ENCODE data around the gene WWTR1.

The WWTR1 gene

DNA sequence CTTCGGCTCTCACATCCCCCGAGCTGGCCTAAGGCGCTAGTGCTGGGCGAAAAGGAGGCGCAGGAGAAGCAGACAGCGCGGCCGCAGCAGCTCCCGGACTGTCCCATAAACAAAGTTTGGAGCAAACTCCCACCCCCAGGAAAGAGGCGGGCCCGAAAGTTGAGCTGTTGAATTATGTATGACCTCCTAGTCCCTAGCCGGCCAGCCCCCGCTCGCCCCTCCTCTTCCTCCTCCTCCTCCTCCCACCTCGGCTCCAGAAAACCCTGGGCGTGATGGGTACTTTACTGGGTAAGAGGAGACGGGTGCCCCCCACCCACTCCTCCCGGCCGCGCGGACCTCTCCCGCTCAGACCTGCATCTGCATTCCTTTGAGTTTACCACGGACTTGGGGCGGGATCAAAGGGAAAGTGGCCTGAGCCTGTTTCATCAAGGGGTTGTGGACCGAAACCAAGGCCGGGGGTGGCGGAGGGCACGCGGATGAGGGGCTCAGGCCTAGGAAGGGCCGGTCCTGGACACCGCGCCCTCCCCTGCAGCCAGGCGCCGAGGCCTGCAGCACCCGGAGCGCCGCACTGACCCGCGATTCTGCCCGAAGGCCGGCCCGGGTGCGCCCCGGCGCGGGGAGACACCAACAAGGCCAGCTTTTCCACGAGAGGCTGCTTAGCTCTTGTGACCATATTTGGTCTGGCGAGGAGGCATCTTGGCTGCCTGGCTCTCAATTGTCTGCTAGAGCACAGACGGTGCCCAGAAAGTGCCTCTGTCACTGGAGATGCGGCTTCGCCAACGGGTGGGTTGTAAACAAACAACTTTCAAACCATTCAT lies at the start of gene WWTR1:
TSS of gene WWTR1 (minus strand) at position 100 of the 818 bp plus-strand sequence. CDS start 719 bp downstream, outside the sequence.
- DNase-seq (ENCODE audit: low spot score) = peak; percentile 27

DNA sequence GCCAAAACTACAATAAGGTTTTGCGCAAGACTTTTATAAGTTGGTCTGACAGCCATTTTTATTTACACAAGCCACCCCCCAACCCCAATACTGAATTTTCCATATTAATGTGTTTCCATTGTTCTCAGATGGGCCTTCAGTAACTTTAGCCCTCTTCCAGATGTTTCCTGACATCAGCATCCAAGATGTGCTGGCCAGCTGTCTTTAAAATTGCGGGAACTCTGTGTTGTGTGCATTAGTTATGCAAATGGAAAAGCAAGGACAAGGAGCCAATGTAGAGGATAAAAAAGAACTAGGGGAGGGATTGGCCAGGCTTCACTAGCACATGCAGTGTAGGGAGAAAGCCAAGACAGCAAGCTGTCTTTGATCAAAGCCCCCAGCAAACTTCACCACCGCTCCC lies 49.1 kb upstream of the WWTR1 start:
- no peak for DNase-seq (ENCODE audit: low spot score)

DNA sequence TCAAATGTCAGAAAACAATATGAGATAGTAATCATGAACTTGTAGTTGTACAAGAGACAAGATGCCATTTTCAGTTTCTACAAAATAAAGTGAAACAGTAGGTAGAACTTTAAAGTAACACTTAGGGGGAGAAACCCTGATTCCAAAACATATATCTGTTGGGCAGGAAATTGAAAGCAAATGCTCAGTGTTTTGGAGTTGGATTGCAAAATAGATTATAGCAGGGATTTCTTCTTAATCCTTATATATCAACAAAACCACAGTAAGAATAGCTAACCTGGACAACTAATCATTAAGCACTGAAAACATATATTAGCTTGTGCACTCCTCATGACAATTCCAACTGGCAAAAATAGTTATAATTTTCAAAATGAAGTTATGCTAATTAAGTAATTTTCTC lies 47.6 kb upstream of the WWTR1 start:
- DNase-seq (ENCODE audit: low spot score) = no peak

DNA sequence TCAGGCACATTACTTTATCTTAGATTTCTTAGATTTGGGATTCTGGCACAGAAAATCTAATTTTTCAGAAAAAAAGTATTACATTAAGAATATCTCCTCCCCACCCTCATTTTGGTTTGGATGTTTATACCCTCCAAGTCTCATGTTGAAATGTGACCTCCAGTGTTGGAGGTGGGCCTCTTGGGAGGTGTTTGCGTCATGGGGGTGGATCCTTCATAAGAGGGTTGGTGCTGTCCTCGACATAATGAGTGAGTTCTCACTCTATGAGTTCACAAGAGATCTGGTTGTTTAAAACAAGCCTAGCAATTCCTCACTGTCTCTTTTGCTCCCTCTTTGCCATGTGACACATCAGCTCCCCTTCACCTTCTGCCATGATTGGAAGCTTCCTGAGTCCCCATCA lies 45.6 kb upstream of the WWTR1 start:
- DNase-seq (ENCODE audit: low spot score) = no peak

DNA sequence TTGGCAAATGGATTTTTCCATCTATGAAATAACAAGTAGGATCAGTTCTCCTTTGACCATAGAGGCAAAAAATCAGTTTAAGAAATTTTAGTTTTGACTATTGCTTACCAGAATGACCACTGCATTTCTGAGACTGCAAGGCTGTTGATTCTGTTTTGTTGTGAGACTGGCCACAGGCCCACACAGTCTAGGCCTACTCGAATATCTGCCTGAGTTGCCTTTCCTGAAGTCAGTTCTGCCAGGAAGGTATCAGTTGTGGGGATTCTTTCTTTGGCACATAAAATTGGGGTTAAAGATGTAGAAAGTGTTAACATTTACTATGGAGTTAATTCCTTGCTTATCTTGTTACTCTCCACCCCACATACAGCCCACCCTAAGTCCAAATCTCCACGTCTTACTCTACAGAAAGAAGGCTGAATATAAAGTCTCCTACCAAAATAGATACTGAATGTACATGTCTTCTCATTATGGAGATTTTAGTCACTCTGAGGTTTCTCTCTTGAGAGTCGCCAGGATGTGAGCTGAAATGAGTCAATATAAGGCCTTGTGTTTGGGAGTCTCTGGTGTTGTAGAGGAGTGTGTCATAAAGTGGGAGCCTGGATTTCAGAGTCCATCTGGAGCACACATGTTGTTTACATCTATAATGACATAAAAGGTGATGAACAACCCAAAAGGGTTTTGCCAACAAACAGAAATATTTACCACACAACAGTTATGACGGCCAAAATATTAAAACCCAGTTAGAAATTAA lies 45.0 kb upstream of the WWTR1 start:
- DNase-seq (ENCODE audit: low spot score) = no peak

DNA sequence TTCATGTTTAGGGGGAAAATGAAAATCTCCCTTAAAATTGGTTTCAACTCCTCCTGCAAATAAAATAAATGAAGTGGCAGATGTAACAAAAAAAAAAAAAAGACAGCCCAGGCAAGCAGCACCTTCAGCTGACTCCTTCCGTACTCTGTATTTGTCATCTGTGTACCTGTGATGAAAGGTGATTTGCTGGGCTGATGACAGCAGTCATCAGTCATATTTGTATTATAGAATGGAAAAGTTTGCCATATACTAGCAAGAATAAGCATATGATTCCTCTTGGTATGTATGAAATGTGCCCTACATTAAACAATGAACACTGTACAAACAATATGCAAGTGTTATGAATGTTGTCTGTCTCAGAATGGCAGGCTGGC lies 44.1 kb upstream of the WWTR1 start:
- peak; percentile 21 for DNase-seq (ENCODE audit: low spot score)

DNA sequence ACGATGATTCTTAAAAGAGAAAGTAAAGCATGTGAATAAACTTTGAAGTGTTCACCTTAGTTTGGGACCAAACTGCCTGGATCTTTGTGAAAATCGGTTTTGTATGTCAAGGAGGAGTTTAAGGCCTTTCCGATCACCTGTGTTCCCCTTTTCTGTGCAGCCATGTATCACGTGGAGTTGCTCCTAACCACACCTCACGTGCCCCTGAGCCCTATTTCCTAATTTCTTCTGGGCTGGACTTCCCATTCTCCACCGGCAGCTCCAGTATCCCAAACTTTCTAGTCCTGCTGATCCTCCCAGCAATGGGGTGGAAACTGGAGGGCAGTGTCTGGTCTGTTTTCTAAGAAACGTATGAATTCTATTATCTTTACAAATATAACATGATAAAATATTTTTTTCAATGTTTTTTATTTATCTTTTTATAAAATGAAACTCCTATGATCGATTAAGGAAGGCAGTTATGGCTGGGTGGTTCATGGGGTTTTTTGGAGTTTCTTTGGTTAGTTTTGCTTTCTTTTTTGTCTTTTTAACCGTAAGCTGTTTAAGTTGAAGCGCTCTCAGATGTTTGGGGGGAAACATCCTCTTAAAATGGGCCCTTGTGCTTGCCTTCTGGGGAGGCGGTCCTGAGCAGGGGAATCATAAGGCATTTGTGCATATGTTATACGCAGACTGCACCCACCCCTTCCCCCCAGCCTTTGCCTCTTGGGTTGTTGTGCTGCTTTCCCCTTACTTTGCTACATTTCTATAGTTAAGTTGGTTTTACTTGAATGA lies 43.6 kb upstream of the WWTR1 start:
- DNase-seq (ENCODE audit: low spot score) = peak; percentile 11

DNA sequence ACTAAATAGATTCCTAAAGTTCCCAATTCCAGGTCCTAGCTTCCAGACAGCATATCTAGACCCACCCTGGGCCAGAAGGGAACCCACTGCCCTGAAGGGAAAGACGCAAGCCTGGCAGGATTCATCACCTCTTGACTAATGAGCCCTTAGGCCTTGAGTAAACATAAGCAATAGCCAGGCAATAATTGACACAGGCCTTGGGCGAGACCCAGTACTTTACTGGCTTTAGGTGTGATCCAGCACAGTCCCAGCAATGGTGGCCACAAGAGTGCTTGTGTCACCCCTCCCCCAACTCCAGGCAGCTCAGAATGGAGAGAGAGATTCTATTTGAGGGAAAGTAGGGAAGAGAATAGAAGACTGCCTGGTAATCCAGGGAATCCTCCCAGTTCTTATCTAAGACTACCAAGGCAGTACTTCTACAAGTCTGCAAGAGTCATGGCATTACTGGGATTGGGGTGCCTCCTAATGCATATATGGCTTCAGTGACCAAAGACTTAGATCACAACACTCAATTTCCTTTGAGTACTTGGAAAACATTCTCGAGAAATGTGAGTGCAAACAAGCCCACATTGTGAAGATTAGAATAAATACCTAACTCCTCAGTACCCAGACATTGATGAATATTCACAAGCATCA lies 30.4 kb upstream of the WWTR1 start:
- DNase-seq (ENCODE audit: low spot score) = no peak

DNA sequence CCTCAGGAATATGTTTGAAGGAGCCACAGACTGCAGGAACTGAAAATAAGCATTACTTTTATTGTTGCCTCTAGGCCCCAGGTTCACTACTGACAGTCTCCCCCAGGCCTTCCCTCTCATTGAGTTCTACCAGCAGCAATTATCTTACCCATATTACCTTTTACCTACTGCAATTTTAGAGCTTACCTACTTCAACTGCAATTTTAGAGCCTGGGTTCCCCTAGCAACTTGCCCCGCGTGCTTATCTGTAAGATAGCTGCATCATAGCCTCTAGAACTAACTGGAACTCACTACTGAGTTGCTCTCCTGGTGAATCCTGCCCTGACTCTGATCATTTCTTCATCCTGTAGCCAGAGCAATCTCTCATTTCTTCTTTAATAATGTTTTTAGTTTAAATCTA lies 29.2 kb upstream of the WWTR1 start:
- no peak for DNase-seq (ENCODE audit: low spot score)

DNA sequence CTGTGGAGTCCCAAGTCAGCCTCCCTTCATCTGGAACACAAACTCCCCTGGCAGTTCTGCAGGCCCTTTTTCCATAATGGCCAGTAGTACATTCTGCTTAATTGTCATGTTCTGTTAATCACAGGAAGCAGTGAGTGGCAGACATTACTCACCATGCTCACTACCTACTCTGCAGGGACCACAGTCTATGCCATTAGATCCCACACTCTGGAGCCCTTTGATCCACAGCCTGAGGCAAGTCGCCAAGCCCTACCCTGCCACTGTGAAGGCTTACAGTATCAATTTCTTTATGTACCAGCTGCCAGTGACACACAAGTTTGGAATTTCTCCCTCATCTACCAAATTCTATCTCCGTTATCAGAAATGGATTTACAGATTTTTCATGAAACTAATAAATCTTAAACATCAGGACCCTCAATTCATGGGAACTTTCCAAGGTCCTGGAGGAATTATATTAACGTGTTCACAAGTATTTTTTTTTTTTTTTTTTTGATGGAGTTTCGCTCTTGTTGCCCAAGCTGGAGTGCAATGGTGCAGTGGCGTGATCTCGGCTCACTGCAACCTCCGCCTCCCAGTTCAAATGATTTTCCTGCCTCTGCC lies 20.6 kb upstream of the WWTR1 start:
- no peak for DNase-seq (ENCODE audit: low spot score)

DNA sequence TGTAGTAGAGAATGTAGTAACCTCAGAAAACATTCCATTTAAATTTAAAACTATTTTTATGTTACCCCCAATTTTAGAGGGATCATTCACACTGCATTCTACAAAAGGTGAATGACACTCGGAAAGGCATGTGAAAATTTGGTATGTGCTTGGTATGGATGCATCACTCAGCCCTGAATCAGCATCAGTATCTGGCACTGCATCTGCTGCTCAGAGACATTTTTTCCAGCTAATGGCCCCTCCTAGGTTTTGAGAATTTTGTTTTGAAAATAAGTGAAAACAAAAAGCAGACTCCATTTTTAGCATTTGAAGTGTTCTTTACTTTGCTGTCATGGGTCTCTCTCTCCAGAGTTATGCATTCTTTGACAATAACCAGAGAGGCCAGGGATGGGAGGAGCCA lies 15.6 kb upstream of the WWTR1 start:
- DNase-seq (ENCODE audit: low spot score) = no peak

DNA sequence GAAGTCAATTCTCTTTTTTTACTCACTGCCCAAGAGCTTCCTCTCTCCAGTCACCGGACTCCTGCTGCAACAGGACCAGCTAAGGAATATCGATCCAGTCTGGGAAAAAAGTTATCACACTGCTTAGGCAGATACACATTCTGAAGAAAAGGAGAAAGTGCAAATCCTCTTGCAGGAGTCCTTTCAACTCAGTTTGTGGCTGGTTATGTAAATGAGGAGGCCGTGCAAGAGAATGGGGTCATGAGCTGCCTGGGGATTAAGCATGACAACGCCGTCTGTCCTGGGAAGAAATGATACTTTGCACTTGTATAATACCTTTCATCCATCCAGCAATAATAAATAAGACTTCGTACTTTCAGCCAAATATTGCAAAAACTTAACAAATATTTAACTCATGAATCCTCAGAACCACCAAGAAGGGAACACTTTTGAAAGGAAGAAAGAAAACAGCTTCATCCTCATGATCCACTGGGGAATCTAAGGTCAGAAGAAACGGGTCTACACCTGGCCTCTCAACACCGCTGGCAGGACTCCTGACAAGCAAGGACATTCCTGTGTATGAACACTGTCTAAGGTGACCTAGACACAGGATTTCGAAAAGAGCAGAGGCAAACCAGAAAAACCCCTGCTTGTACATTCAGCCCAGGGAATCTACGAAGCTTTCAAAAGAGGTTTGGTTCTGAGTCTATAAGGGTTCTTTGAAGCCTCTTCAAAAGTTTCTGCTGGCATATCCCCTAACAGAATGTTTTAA lies 13.1 kb upstream of the WWTR1 start:
- no peak for DNase-seq (ENCODE audit: low spot score)

DNA sequence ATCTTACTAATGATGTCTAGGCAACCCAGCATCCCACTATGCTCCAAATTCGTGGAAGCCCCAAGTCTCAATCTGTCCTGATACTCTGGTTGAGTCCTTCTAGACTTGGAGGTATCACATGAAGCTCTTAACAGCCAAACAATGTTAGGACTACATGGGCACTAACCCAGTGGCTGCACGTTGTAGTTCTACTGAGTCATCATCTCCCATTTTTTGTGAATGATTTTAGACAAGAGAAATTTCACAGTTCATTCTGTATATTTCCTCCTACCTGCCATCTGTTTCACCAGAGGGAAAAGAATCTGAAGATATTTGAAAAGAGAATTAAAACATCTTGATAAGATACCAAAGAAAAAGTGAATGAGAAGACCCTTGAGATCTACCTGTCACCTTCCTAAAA lies 9.8 kb upstream of the WWTR1 start:
- no peak for DNase-seq (ENCODE audit: low spot score)

DNA sequence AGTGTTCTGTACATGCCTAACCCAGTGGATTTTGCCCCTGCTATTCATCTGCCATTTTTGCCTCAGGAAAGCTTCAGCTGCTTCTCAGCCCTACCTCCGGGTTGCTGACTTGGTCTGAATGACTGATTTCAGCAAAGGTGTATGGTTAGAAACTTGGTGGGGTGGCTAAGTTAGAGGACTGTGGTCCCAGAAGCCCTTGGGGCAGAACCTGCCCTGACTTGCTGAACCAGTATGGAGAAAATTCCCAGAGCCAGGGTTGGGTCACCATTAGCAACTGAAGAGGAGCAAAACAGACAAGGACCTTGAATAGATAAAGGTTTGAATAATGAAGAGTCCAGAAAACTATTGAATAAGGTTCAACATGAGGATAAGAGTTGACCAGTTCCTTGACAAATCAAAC lies 6.1 kb upstream of the WWTR1 start:
- no peak for DNase-seq (ENCODE audit: low spot score)

DNA sequence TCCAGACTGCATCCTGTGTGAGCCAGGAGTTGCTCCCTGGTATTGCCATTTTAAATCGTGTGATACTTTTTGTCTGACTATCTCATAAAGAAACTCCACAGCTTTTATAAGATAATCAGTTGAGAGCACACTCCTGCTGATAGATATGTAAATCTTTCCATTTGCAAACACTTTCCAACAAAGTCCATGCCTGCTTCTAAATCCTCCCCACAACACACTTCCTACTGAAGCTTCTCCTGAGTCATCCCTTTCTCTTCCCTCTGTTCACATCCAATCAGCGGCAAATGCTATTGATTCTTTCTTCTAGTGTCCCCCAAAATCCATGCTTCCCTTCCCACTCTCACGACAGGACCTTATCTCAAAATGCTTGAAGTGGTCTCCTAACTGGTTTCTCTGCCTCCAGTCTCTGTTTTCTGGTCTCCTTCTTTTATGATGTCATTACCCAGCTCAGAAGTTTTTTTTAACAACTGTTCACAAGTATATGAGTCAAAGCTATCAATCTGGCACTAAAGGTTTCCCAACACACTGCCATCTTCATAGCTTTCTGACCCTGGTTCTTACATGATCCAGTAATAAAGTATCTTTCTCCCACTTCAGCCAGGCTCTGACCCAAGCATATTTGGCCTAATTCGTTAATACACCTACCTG lies 4.5 kb upstream of the WWTR1 start:
- no peak for DNase-seq (ENCODE audit: low spot score)

DNA sequence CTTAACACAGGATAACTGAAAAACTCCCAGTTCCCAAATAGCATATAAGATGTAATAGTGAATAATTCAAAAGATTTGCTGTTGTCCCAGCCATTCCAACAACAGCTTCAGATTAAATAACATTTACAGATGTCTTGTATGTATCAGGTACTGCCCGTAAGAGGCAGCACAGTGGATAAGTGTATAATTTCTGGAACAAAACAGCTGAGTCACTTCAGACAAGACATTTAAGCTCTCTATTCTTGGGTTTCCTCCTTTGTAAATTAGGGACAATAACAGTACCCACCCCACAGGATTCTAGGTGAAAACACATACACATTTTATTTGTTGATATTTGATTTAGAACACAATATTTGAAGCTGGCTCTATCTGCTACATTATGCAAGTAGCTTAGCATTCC lies 2.6 kb upstream of the WWTR1 start:
- no peak for DNase-seq (ENCODE audit: low spot score)

DNA sequence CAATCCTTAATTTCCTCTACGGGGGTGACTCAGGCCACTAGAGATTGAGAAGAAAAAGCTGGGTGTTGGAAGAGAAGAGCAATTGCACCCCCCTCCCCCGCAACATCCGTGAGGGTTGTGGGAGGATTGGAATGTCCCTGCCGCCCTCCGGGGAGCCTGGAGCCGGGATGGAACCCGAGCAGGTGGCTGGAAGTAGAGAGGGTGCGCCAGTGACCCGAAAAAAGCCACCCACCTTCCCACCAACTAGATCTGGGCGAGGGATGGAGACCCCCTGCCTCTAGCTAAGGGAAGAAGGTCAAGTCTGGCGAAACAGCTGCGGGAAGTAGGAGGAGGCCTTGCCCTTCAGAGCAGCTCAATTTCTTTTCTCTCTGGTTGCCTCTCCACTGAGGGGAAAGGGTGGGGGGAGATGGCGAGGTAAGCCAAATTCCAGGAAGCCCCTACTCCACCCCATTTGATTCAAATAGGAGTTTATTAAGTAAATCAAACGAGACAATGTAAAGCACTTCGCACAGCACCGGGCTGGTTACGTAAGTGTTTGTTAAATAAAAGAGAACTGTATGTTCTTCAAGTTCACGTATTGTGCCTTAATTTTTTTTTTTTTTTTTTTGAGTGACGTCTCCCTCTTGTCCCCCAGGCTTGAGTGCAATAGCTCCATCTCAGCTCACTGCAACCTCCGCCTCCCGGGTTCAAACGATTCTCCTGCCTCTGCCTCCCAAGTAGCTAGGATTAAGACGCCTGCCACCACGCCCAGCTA lies 1.1 kb upstream of the WWTR1 start:
- no peak for DNase-seq (ENCODE audit: low spot score)

DNA sequence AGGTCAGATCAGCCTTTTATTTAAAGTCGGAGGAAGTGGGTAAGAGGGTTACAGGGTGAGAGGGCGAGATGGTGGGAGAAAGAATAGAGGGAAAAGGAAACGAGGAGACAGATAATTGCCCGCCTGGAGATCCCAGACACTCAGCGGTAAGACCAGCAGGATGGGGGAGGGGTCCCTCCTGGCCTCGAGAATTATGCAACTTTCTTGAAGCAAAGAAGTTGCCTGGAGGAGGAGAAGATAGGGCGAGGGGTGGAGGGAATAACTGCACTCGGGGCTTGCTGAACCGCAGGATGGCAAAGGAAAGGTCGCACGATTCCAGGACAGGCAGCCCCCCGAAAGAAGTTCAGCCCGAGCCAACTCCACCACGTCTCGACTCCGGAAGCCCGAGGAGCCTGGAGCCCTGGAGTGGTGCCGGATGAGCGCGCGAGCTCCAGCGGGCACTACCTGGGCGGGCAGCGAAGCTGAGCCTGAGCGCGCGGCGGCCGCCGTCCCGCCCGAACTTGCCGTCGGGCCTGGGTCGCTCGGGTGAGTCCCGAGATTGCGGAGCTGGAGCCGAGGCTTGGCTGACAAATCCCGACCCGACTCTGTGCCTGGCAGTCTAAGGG lies 402 bp downstream of the WWTR1 start:
- DNase-seq (ENCODE audit: low spot score) = no peak

DNA sequence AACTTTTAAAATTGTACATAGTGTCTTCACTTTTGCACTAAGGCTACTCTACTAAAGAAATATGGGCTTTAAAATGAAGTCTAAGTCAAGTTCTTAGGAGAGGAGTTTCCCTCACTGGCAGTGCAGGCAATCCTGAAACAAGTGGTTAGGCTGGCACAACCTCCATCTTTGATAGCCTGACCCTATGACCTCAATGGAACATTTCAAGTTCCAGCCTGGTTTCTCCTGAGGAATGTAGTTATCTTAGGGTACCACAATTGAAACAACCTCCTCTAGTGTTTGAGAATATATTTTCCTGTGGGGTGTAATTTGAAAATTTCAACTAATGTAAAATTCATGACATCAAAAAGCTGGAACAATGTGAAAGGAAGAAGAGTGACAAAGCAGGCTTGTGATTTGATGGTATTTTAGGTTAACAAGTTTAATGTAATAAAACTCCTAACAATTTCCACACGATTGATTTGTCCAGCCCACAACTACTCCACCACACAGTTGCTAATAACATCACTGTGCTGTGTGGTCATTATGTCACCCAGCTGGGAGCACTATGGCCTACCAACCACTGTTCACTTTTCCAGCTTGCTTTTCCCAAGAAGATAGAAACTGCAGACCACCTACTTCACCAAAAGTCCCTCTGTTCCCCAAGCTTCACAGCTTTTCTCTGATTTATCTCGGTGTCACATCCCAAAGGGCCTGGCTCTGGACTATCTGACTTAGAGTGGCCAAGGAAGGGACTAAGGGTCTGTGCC lies 1.8 kb downstream of the WWTR1 start:
- DNase-seq (ENCODE audit: low spot score) = no peak
